ENCODE results near the gene TTC7B.

- TF ChIP-seq, protein P1, sequence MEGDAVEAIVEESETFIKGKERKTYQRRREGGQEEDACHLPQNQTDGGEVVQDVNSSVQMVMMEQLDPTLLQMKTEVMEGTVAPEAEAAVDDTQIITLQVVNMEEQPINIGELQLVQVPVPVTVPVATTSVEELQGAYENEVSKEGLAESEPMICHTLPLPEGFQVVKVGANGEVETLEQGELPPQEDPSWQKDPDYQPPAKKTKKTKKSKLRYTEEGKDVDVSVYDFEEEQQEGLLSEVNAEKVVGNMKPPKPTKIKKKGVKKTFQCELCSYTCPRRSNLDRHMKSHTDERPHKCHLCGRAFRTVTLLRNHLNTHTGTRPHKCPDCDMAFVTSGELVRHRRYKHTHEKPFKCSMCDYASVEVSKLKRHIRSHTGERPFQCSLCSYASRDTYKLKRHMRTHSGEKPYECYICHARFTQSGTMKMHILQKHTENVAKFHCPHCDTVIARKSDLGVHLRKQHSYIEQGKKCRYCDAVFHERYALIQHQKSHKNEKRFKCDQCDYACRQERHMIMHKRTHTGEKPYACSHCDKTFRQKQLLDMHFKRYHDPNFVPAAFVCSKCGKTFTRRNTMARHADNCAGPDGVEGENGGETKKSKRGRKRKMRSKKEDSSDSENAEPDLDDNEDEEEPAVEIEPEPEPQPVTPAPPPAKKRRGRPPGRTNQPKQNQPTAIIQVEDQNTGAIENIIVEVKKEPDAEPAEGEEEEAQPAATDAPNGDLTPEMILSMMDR (optimal IDR thresholded peaks at IDR 0.05 in 1 of 3, IDR thresholded peaks at IDR 0.05 in 1 of 3, conservative IDR thresholded peaks at IDR 0.05 in 1 of 3; ENCODE audit: extremely low read depth in 1 of 3, insufficient read depth in 2 of 3, low read length in 3 of 3) = no peak
- no peak for TF ChIP-seq EZH2 (IDR thresholded peaks at IDR 0.05; ENCODE audit: low read length)
Measured at GRCh38 chr14:90750191-90750590, 66.0 kb downstream of the TTC7B start.

All from keratinocyte (primary cell).